Hematopoietic multipotent progenitor cell (in vitro differentiated cells): ENCODE results near the gene COL2A1. TPM values are rescaled to one million over a fixed set of nuclear protein-coding genes. Genes with fewer than 3 reads are reported as not detected.
A peak's percentile ranks its signal among the peaks of the same experiment; 100 is the strongest.

ENCODE experiments used
- DNase-seq, 3 donors: peaks; one replicate each; pipeline ENCODE4 v3.0.0-alpha.2; 2011 to 2015; ENCODE audit warnings: low read depth in 2 of 3, low spot score in 2 of 3
- total RNA-seq: library from RNA; depleted of rRNA; stranded (reverse); fragments of >200 nt; gene quantifications from one replicate; pipeline ENCODE4 v1.2.3, GENCODE V29; 2012

COL2A1 gene
- total RNA-seq, 1 donor: 0.27 TPM

- DNase-seq: no peak
These were observed 11.5 kb downstream of the COL2A1 start for GRCh38 chr12:47992776-47993175.

GRCh38 chr12:47991106-47992061, 12.9 kb downstream of the COL2A1 start:
- DNase-seq: no peak

GRCh38 chr12:47990351-47991105, 13.7 kb downstream of the COL2A1 start:
- peak in 2 of 3 donors; percentile 59 to 81 for DNase-seq

GRCh38 chr12:47989666-47990065, 14.6 kb downstream of the COL2A1 start:
- no peak for DNase-seq

GRCh38 chr12:47989023-47989417, 15.3 kb downstream of the COL2A1 start:
- no peak for DNase-seq

GRCh38 chr12:47988073-47989022, 15.9 kb downstream of the COL2A1 start:
- no peak for DNase-seq

GRCh38 chr12:47987411-47988072, 16.7 kb downstream of the COL2A1 start:
- no peak for DNase-seq

- no peak for DNase-seq
These were observed 17.4 kb downstream of the COL2A1 start for GRCh38 chr12:47986832-47987231.

GRCh38 chr12:47986291-47986660, 18.0 kb downstream of the COL2A1 start:
- DNase-seq: no peak

- DNase-seq: no peak
These were observed 18.5 kb downstream of the COL2A1 start for GRCh38 chr12:47985596-47986290.

- DNase-seq: no peak
These were observed 19.9 kb downstream of the COL2A1 start for GRCh38 chr12:47984331-47984801.

- no peak for DNase-seq
These were observed 20.6 kb downstream of the COL2A1 start for GRCh38 chr12:47983541-47984115.

- no peak for DNase-seq
These were observed 21.5 kb downstream of the COL2A1 start for GRCh38 chr12:47982770-47983169.

- DNase-seq: no peak
These were observed 22.0 kb downstream of the COL2A1 start for GRCh38 chr12:47982311-47982710.

GRCh38 chr12:47981496-47982260, 22.6 kb downstream of the COL2A1 start:
- no peak for DNase-seq

- DNase-seq: no peak
These were observed 23.3 kb downstream of the COL2A1 start for GRCh38 chr12:47980779-47981495.

GRCh38 chr12:47980197-47980596, 24.1 kb downstream of the COL2A1 start:
- no peak for DNase-seq

- DNase-seq: no peak
These were observed 24.6 kb downstream of the COL2A1 start for GRCh38 chr12:47979686-47980085.
